Measurements from ENCODE around the gene ARHGAP10.
"Not testable (repeated sequence)": the region's sequence is repeated elsewhere in the genome, so short reads cannot be mapped to it uniquely, and the experiment has no call there.

GRCh38 chr4:148000038-148000437, 268.1 kb downstream of the ARHGAP10 start:
- TF ChIP-seq, protein P1, sequence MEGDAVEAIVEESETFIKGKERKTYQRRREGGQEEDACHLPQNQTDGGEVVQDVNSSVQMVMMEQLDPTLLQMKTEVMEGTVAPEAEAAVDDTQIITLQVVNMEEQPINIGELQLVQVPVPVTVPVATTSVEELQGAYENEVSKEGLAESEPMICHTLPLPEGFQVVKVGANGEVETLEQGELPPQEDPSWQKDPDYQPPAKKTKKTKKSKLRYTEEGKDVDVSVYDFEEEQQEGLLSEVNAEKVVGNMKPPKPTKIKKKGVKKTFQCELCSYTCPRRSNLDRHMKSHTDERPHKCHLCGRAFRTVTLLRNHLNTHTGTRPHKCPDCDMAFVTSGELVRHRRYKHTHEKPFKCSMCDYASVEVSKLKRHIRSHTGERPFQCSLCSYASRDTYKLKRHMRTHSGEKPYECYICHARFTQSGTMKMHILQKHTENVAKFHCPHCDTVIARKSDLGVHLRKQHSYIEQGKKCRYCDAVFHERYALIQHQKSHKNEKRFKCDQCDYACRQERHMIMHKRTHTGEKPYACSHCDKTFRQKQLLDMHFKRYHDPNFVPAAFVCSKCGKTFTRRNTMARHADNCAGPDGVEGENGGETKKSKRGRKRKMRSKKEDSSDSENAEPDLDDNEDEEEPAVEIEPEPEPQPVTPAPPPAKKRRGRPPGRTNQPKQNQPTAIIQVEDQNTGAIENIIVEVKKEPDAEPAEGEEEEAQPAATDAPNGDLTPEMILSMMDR (IDR thresholded peaks at IDR 0.05; ENCODE audit: insufficient read depth, low read depth, low read length): not testable (repeated sequence)
- not testable (repeated sequence) for TF ChIP-seq EZH2 (IDR thresholded peaks at IDR 0.05; ENCODE audit: insufficient read depth, low read length)

Data from astrocyte (in vitro differentiated cells and primary cell).